DMS153 treated with DMSO at 0.1 percent for 48 hours (cell line): ENCODE measurements around the gene ANO10.

ENCODE experiments used
- DNase-seq: peaks from one replicate; lab custom pipeline; 2025; ENCODE audit not compliant: unreplicated experiment; lab: John Stamatoyannopoulos, UW

ANO10 gene

GRCh38 chr3:43388915-43389314 is 232.9 kb downstream of the ANO10 start:
- DNase-seq, result no peak

- DNase-seq, result no peak
Observed at GRCh38 chr3:43388175-43388574, 233.6 kb downstream of the ANO10 start.

- DNase-seq, result no peak
Observed at GRCh38 chr3:43379343-43379742, 242.5 kb downstream of the ANO10 start.

GRCh38 chr3:43378066-43378935 is 243.5 kb downstream of the ANO10 start:
- DNase-seq, result no peak

GRCh38 chr3:43373560-43373928 is 248.3 kb downstream of the ANO10 start:
- DNase-seq, result no peak

- no peak for DNase-seq
Observed at GRCh38 chr3:43372809-43373559, 248.8 kb downstream of the ANO10 start.

- no peak for DNase-seq
Observed at GRCh38 chr3:43372007-43372740, 249.6 kb downstream of the ANO10 start.

- DNase-seq, result no peak
Observed at GRCh38 chr3:43371494-43371893, 250.3 kb downstream of the ANO10 start.

GRCh38 chr3:43370293-43370980 is 251.4 kb downstream of the ANO10 start:
- no peak for DNase-seq

- DNase-seq, result no peak
Observed at GRCh38 chr3:43369404-43370292, 252.2 kb downstream of the ANO10 start.

GRCh38 chr3:43366885-43367284 is 254.9 kb downstream of the ANO10 start:
- no peak for DNase-seq

GRCh38 chr3:43366481-43366880 is 255.3 kb downstream of the ANO10 start:
- DNase-seq, result no peak

GRCh38 chr3:43365601-43366305 is 256.1 kb downstream of the ANO10 start:
- DNase-seq, result no peak

- no peak for DNase-seq
Observed at GRCh38 chr3:43364926-43365325, 256.9 kb downstream of the ANO10 start.

- no peak for DNase-seq
Observed at GRCh38 chr3:43364494-43364893, 257.3 kb downstream of the ANO10 start.

- no peak for DNase-seq
Observed at GRCh38 chr3:43363621-43364266, 258.1 kb downstream of the ANO10 start.

GRCh38 chr3:43362961-43363360 is 258.9 kb downstream of the ANO10 start:
- DNase-seq, result no peak

- no peak for DNase-seq
Observed at GRCh38 chr3:43362183-43362582, 259.6 kb downstream of the ANO10 start.

- DNase-seq, result no peak
Observed at GRCh38 chr3:43361077-43361476, 260.7 kb downstream of the ANO10 start.
